ENCODE data around the gene MICB. TPM values are rescaled to one million over a fixed set of nuclear protein-coding genes. Genes with fewer than 3 reads are reported as not detected.
A peak's percentile ranks its signal among the peaks of the same experiment; 100 is the strongest.

MICB gene
- total and polyA plus RNA-seq, 9 of the 15 experiments (the other 6 are each of a cell fraction or from before 2014, with no cell fraction given) = 13.3 to 34.5 (median 19.8) TPM

DNA sequence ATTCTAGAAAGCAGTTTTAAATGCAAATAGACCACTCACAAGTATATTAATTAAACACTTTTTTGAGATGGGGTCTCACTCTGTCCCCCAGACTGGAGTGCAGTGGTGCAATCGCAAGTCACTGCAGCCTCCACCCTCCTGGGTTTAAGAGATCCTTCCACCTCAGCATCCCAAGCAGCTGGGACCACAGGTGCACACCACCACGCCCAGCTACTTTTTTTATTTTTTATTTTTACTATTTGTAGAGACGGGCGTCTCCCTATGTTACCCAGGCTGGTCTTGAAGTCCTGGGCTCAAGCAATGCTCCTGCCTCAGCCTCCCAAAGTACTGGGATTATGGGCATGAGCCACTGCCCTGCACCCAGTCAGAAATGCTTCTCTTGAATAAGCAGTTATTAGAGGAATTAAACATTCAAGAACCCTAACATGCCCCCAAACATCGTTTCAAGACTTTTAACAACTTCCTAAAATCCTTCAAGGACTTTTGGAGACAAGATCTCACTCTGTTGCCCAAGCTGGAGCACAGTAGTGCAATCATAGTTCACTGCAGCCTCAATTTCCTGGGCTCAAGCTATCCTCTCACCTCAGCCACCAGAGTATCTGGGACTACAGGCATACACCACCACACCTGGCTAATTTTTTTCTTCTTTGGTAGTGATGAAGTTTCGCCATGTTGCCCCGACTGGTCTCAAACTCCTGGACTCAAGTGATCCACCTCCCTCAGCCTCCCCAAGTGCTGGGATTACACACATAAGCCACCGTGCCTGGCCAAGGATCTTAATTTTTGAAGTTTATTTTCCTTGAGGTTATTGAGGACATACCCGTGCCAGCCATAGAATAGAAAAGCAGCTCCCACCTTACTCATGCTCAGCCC lies 34.1 kb downstream of the MICB start (continued):
- TF ChIP-seq, protein P1, sequence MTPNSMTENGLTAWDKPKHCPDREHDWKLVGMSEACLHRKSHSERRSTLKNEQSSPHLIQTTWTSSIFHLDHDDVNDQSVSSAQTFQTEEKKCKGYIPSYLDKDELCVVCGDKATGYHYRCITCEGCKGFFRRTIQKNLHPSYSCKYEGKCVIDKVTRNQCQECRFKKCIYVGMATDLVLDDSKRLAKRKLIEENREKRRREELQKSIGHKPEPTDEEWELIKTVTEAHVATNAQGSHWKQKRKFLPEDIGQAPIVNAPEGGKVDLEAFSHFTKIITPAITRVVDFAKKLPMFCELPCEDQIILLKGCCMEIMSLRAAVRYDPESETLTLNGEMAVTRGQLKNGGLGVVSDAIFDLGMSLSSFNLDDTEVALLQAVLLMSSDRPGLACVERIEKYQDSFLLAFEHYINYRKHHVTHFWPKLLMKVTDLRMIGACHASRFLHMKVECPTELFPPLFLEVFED (CRISPR knock-in tag; conservative IDR thresholded peaks at IDR 0.05) = peak; percentile 97
- no peak for TF ChIP-seq ZFX (CRISPR knock-in tag; IDR thresholded peaks at IDR 0.05)
- no peak for TF ChIP-seq ZNF785 (CRISPR knock-in tag; IDR thresholded peaks at IDR 0.05)
- TF ChIP-seq POLR2B (IDR thresholded peaks at IDR 0.05; ENCODE audit: low read depth, partially characterized antibody) = peak; percentile 81
- no peak for TF ChIP-seq ZBTB34 (CRISPR knock-in tag; IDR thresholded peaks at IDR 0.05)
- TF ChIP-seq, protein P2, sequence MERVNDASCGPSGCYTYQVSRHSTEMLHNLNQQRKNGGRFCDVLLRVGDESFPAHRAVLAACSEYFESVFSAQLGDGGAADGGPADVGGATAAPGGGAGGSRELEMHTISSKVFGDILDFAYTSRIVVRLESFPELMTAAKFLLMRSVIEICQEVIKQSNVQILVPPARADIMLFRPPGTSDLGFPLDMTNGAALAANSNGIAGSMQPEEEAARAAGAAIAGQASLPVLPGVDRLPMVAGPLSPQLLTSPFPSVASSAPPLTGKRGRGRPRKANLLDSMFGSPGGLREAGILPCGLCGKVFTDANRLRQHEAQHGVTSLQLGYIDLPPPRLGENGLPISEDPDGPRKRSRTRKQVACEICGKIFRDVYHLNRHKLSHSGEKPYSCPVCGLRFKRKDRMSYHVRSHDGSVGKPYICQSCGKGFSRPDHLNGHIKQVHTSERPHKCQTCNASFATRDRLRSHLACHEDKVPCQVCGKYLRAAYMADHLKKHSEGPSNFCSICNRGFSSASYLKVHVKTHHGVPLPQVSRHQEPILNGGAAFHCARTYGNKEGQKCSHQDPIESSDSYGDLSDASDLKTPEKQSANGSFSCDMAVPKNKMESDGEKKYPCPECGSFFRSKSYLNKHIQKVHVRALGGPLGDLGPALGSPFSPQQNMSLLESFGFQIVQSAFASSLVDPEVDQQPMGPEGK (CRISPR knock-in tag; IDR thresholded peaks at IDR 0.05; ENCODE audit: borderline replicate concordance) = 0 out of 2 replicates have a peak, but pooled peaks have one; percentile 33
- peak; percentile 60 for TF ChIP-seq RBFOX2 (IDR thresholded peaks at IDR 0.05; ENCODE audit: low read depth, low read length)
- no peak for TF ChIP-seq JUN (IDR thresholded peaks at IDR 0.05; ENCODE audit: borderline replicate concordance, low read depth, low read length)
- TF ChIP-seq JUN (CRISPR knock-in tag; IDR thresholded peaks at IDR 0.05; ENCODE audit: borderline replicate concordance) = 0 out of 2 replicates have a peak, but pooled peaks have one; percentile 12
- no peak for TF ChIP-seq CEBPB (tag; IDR thresholded peaks at IDR 0.05)
- peak; percentile 23 for TF ChIP-seq RBM22 (IDR thresholded peaks at IDR 0.05; ENCODE audit: low read depth, low read length, poor library complexity, severe bottlenecking)
- TF ChIP-seq CREM (IDR thresholded peaks at IDR 0.05; ENCODE audit: low read depth) = no peak
- 0 out of 2 replicates have a peak, but pooled peaks have one; percentile 28 for TF ChIP-seq OTX1 (CRISPR knock-in tag; IDR thresholded peaks at IDR 0.05)
- 0 out of 2 replicates have a peak, but pooled peaks have one; percentile 41 for TF ChIP-seq ZBTB9 (CRISPR knock-in tag; IDR thresholded peaks at IDR 0.05)
- TF ChIP-seq, protein P3, sequence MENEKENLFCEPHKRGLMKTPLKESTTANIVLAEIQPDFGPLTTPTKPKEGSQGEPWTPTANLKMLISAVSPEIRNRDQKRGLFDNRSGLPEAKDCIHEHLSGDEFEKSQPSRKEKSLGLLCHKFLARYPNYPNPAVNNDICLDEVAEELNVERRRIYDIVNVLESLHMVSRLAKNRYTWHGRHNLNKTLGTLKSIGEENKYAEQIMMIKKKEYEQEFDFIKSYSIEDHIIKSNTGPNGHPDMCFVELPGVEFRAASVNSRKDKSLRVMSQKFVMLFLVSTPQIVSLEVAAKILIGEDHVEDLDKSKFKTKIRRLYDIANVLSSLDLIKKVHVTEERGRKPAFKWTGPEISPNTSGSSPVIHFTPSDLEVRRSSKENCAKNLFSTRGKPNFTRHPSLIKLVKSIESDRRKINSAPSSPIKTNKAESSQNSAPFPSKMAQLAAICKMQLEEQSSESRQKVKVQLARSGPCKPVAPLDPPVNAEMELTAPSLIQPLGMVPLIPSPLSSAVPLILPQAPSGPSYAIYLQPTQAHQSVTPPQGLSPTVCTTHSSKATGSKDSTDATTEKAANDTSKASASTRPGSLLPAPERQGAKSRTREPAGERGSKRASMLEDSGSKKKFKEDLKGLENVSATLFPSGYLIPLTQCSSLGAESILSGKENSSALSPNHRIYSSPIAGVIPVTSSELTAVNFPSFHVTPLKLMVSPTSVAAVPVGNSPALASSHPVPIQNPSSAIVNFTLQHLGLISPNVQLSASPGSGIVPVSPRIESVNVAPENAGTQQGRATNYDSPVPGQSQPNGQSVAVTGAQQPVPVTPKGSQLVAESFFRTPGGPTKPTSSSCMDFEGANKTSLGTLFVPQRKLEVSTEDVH (IDR thresholded peaks at IDR 0.05; ENCODE audit: low read depth, partially characterized antibody) = peak; percentile 68
- peak; percentile 35; the same call in 1 of the 2 replicates for TF ChIP-seq POLR2G (IDR thresholded peaks at IDR 0.05; ENCODE audit: low read depth, low read length)
- TF ChIP-seq POLR2A (conservative IDR thresholded peaks at IDR 0.05) = peak; percentile 75
- peak; percentile 32 for TF ChIP-seq EWSR1 (IDR thresholded peaks at IDR 0.05; ENCODE audit: borderline replicate concordance, low read depth, partially characterized antibody)

Measured in K562 (cell line).